GM18505 (cell line): ENCODE results near the gene TMSB10.
"Not testable (repeated sequence)": the region's sequence is repeated elsewhere in the genome, so short reads cannot be mapped to it uniquely, and the experiment has no call there.

Experiments used
- ATAC-seq: cut with Tn5 transposase; IDR thresholded peaks from one replicate; pipeline ENCODE4 v1.9.1; 2021; ENCODE audit not compliant: unreplicated experiment
- POLR2A ChIP-seq: IDR thresholded peaks from 4 replicates; pipeline ENCODE4 v1.6.1; 2011; ENCODE audit warnings: borderline replicate concordance; ENCODE audit not compliant: insufficient read depth, insufficient read length; ENCODE audit errors: extremely low read depth

Gene TMSB10

DNA sequence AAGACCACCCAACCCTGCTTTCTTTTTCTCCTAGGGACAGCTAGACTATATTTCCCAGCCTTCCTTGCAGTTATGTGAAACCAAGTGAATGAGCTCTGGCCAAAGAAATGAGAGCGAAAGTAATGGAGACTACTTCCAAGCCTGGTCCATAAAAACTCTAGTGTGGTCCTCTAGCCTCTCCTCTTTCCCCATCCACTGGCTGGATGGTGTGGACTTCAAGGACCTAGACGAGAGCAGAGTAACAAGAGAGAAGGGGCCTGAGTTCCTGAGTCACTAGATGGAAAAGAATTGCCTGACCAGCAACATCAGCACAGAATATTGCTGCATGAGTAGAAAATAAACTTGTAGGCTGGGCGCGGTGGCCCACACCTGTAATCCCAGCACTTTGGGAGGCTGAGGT, 2.9 kb upstream of the TMSB10 start:
- TF ChIP-seq POLR2A, result no peak
- no peak for ATAC-seq

DNA sequence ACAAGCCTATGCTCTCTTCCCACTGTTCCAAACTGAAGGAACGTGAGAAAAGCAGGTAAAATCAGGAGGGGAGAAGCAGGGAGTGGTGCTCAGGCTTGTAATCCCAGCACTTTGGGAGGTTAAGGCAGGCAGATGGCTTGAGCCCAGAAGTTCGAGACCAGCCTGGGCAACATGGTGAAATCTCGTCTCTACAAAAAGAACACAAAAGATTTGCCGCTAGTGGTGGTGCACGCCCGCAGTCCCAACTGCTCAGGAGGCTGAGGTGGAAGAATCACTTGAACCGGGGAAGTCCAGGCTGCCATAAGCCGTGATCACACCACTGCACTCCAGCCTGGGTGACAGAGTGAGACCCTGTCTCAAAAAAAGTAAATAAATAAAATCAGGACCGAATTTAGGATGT, 1.3 kb upstream of the TMSB10 start:
- no peak for TF ChIP-seq POLR2A

DNA sequence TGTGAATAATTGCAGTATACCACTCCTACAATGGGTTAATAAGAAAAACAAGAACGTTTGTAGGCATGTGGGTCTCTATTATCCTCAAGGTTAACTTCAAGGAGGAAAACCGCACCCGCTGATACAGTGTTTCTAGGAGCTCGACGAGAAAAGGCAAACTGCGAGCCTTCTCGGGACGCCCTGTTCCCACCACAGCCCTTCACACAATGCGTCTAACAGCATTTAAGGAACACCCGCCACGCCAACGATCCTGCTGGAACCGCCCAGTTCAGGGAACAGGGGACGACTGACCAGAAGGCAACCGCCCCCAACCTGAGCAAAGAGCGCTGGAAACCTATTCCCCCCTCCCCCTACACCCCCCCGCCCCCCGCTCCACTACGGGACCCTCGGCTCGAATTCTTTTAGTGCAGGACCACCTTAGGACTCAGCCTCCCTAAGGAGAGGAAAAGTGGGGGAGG, 710 bp upstream of the TMSB10 start:
- no peak for TF ChIP-seq POLR2A
- ATAC-seq, result no peak

More for the DNA sequence above, 1.3 kb upstream of the TMSB10 start:
- no peak for ATAC-seq

- TF ChIP-seq POLR2A, result no peak
- ATAC-seq, result peak; percentile 28
These were observed 848 bp downstream of the TMSB10 start for GRCh38 chr2:84906108-84906899.

GRCh38 chr2:84906900-84907714, 1.7 kb downstream of the TMSB10 start:
- peak; percentile 63 for TF ChIP-seq POLR2A
- peak; percentile 34 for ATAC-seq

GRCh38 chr2:84908948-84909713, 3.7 kb downstream of the TMSB10 start:
- ATAC-seq, result no peak
- peak; percentile 37 for TF ChIP-seq POLR2A

- TF ChIP-seq POLR2A, result no peak
- ATAC-seq, result no peak
These were observed 5.8 kb downstream of the TMSB10 start for GRCh38 chr2:84911135-84911678.

DNA sequence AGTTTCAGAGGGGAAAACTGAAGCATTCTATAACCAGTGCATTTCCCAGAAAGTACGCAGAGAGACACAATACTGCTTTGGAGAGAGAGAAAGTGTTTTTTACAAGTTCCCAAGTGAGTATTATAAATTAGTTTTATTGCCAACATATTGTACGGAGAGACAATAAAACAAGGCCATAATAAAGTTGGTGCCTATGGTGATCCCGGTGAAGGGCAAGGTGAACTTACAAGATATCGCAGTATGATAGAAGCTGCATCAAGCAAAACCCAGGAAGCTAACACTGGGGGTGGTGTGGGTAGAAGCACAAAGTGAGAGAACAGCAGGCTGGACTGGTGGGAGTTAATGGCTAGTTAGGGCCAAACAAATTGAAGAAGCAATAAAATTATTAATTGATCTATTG, 7.5 kb downstream of the TMSB10 start:
- ATAC-seq, result no peak
- TF ChIP-seq POLR2A, result no peak

DNA sequence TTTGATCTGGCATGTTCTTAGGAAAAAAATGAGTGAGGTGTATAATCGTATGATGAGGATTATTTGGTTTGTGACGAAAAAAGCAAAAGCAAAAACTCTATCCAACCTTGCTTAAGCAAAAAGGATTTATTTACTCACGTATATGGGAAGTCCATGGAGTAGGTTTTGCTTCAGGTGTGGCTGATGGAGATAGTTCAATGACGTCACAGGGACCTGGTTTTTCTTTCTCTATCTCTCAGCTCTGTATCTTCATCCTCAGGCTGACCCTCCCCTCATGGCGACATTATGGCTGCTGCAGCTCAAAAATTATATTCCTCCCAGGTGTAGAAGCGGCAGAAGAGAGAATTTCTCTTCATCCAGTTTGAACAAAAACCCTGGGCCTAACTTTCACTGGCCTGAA, 8.9 kb downstream of the TMSB10 start:
- no peak for ATAC-seq
- no peak for TF ChIP-seq POLR2A

DNA sequence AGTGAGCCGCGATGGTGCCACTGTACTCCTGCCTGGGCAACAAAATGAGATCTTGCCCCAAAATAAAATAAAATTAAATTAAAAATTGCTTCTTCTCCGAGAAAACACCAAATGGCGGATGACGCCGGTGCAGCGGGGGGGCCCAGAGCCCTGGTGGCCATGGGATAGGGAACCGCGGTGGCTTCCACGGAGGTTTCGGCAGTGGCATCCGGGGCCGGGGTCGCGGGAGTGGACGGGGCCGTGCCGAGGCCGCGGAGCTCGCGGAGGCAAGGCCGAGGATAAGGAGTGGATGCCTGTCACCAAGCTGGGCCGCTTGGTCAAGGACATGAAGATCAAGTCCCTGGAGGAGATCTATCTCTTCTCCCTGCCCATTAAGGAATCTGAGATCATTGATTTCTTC, 10.2 kb downstream of the TMSB10 start:
- not testable (repeated sequence) for ATAC-seq

- ATAC-seq, result not testable (repeated sequence)
These were observed 12.4 kb downstream of the TMSB10 start for GRCh38 chr2:84917821-84918220.

GRCh38 chr2:84918430-84918829, 13.0 kb downstream of the TMSB10 start:
- ATAC-seq, result no peak
- TF ChIP-seq POLR2A, result no peak

DNA sequence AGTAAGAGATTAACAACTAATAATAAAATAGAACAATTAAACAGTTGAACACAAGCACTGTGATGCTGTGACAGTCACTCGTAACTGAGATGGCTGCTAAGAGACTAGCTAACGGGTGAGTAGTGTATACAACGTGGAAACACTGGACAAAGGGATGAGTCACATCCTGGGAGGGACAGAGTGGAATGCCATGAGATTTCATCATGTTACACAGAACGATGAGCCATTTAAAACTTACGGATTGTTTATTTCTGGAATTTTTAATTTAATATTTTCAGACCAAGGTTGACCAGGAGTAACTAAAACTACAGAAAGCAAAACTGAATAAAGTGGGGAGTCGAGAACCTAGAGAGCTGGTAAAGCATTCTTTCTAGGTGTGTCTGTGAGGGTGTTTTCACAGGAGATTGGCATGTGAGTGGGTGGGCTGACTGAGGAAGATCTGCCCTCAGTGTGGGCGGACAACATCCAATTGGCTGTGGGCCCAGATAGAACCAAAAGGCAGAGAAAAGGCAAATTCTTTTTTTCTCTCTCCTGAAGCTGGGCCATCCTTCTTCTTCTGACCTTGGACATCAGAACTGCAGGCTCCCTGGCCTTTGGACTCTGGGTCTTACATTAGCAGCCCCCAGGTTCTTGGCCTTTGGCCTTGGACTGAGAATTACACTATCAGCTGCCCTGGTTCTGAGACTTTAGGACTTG, 14.6 kb downstream of the TMSB10 start:
- peak; percentile 52 for TF ChIP-seq POLR2A
- peak; percentile 41 for ATAC-seq
